A673 (cell line): ENCODE results near the gene EXT2. TPM values are rescaled to one million over a fixed set of nuclear protein-coding genes. Genes with fewer than 3 reads are reported as not detected.

Experiments
- BruUV-seq: library from RNA; stranded (reverse); fragments of 400-500 nt; replicated peaks from 2 replicates; lab custom pipeline; 2021; lab: Mats Ljungman, UMichigan
- CTCF ChIA-PET: fragments of 300-600 bp; sonication (Branson Sonifier 250); formaldehyde crosslinking; loops from one replicate; lab custom pipeline; 2022; ENCODE audit warnings: antibody characterized with exemption; lab: Charles Lee
- POLR2A ChIA-PET: fragments of 300-600 bp; sonication (Branson Sonifier 250); formaldehyde crosslinking; loops from one replicate; lab custom pipeline; 2022; ENCODE audit warnings: antibody characterized with exemption; ENCODE audit not compliant: low non-redundant PET; lab: Charles Lee
- DNase-seq: peaks from one replicate; pipeline ENCODE4 v3.0.0-alpha.2; 2015; ENCODE audit warnings: low spot score
- H3K27ac ChIP-seq: fragments of 200-600 bp; sonication (generic); 2 replicates; pipeline ENCODE4 v1.5.1; 2016; ENCODE audit warnings: mixed run types, low read depth, mild to moderate bottlenecking, mixed read lengths, antibody characterized with exemption, low read length; ENCODE audit not compliant: poor library complexity, severe bottlenecking
- H3K27me3 ChIP-seq: fragments of 200-600 bp; sonication (generic); replicated peaks from 2 replicates; pipeline ENCODE4 v1.6.1; 2017; ENCODE audit warnings: mixed run types, low read depth, mild to moderate bottlenecking, mixed read lengths, antibody characterized with exemption, low read length; ENCODE audit not compliant: insufficient read depth, poor library complexity
- H3K36me3 ChIP-seq: fragments of 200-600 bp; sonication (generic); 2 replicates; pipeline ENCODE4 v1.6.1; 2016; ENCODE audit warnings: mixed run types, mild to moderate bottlenecking, mixed read lengths, antibody characterized with exemption, low read length; ENCODE audit not compliant: insufficient read depth, poor library complexity, severe bottlenecking
- H3K4me1 ChIP-seq: fragments of 200-600 bp; sonication (generic); 2 replicates; pipeline ENCODE4 v1.6.1; 2017; ENCODE audit warnings: mixed run types, mild to moderate bottlenecking, mixed read lengths, antibody characterized with exemption, low read length; ENCODE audit not compliant: insufficient read depth, poor library complexity, severe bottlenecking
- H3K4me3 ChIP-seq: fragments of 200-600 bp; sonication (generic); 2 replicates; pipeline ENCODE4 v1.5.1; 2016; ENCODE audit warnings: low read depth, mixed run types, mild to moderate bottlenecking, mixed read lengths, low read length; ENCODE audit not compliant: poor library complexity, severe bottlenecking
- H3K9me3 ChIP-seq: fragments of 200-600 bp; sonication (generic); 2 replicates; pipeline ENCODE4 v1.6.1; 2016; ENCODE audit warnings: mixed run types, low read depth, mild to moderate bottlenecking, mixed read lengths, antibody characterized with exemption, low read length; ENCODE audit not compliant: poor library complexity, severe bottlenecking
- CTCF ChIP-seq: fragments of 300-800, 200-600 bp; sonication (generic); conservative IDR thresholded peaks from 2 replicates; pipeline ENCODE4 v1.5.1; 2017; ENCODE audit warnings: low read depth, mild to moderate bottlenecking, antibody characterized with exemption, low read length, moderate library complexity, mixed read lengths
- EZH2 ChIP-seq: fragments of 200-600 bp; sonication (generic); IDR thresholded peaks from 2 replicates; pipeline ENCODE4 v1.6.1; 2017; ENCODE audit warnings: borderline replicate concordance, low read depth, mild to moderate bottlenecking, mixed read lengths, antibody characterized with exemption, low read length; ENCODE audit not compliant: poor library complexity, severe bottlenecking
- intact Hi-C: fragments of 100-400 bp; cut with micrococcal nuclease; formaldehyde crosslinking; loops from one replicate; pipeline ENCODE4 v1.10.0; 2022; ENCODE audit not compliant: unreplicated experiment
- total RNA-seq: library from RNA; stranded (reverse); gene quantifications from 2 replicates; pipeline ENCODE4 v1.2.3, GENCODE V29; 2021

Gene EXT2
- total RNA-seq, 1 experiment from 2014 or later: 123 TPM

GRCh38 chr11:44174842-44175241 is 79.4 kb downstream of the EXT2 start:
- H3K27me3 ChIP-seq: no peaks in the 10 kb centered on the region
- DNase-seq: no peak
- H3K9me3 ChIP-seq: no peaks in the 10 kb centered on the region
- H3K36me3 ChIP-seq: peaks cover 4% of the 10 kb centered on the region
- H3K4me1 ChIP-seq: peaks cover 50% of the 10 kb centered on the region
- TF ChIP-seq EZH2 (no peak), CTCF (no peak)
- POLR2A ChIA-PET: no interaction called here
- no peak overlapping the region for H3K4me3 ChIP-seq
- H3K27ac ChIP-seq: no peak overlapping the region
- BruUV-seq: no TSS peak
- CTCF ChIA-PET: no interaction called here
- intact Hi-C loops: no loop called here

DNA sequence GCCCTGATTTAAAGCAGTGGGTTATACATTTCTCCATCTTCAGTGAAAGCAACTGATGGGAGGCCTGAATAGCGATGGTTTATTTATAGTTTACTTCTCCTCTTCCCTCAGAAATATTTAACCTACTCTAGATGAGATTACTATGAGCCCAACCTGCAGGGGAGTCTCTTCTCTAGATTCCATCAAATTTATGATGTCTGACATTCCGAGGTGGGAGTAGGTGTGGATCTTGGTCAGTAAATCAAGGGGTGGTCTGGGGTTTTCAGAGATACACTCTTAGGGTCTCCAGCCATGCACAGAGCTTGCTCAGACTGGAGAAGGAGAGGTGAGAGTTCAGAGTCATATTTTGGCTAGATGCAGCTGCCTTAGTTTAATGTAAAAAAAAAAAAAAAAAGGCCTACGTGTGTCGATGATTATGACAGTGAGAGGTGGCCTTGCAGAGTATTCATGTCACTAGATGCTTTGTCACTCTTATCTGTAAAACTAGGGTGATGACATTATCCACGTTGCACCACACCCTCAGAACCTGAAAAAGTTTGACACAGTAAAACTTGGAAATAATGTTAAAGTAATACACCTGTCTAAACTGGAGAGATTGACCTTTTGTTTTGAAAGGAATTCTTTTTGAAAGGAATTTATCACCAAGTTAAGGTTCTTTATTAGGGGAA is 81.2 kb downstream of the EXT2 start:
- H3K27me3 ChIP-seq: no peaks in the 10 kb centered on the region
- no peak overlapping the region for H3K4me3 ChIP-seq
- ChIA-PET POLR2A (interaction anchor here (0.6 to 0.8 kb wide), 2 partner anchors 103 to 348 kb away, joined by 4 to 11 read pairs; no protein-coding TSS in a partner anchor), CTCF (no interaction called here)
- H3K4me1 ChIP-seq: peaks cover 49% of the 10 kb centered on the region
- no peak for DNase-seq
- intact Hi-C loops: no loop called here
- H3K27ac ChIP-seq: peak overlapping the region; percentile 78
- peaks cover 4% of the 10 kb centered on the region for H3K36me3 ChIP-seq
- TF ChIP-seq EZH2 (no peak), CTCF (no peak)
- BruUV-seq: no TSS peak
- no peaks in the 10 kb centered on the region for H3K9me3 ChIP-seq

DNA sequence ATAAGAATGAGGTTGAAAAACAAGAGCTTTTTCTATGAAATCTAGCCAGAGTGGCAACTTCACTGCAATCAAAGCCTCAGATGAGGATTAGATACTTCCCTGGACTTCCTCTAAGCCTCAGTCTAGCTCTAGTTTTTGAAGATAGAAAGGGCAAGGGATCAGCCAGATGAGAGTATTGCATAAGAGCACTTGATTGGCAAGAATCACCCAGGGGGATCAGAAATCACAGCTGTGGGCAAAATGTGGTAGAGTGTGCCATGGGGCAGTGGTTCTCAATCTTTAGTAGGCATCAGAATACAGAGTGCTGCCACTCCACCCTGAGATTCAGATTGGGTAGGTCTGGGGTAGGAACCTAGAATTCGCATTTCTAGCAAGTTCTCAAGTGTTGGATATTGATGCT is 82.4 kb downstream of the EXT2 start:
- no peaks in the 10 kb centered on the region for H3K9me3 ChIP-seq
- TF ChIP-seq EZH2 (no peak), CTCF (no peak)
- H3K27me3 ChIP-seq: no peaks in the 10 kb centered on the region
- no TSS peak for BruUV-seq
- H3K27ac ChIP-seq: peak overlapping the region; percentile 78
- ChIA-PET POLR2A (no interaction called here), CTCF (interaction anchor here (0.5 to 2.4 kb wide), 4 partner anchors 9 to 44 kb away, joined by 3 to 9 read pairs (median 3); no protein-coding TSS in a partner anchor)
- intact Hi-C loops: no loop called here
- no peak overlapping the region for H3K4me3 ChIP-seq
- DNase-seq: no peak
- peaks cover 3% of the 10 kb centered on the region for H3K36me3 ChIP-seq
- H3K4me1 ChIP-seq: peaks cover 54% of the 10 kb centered on the region
